ENCODE measurements around the gene MKRN2OS.
A peak's percentile ranks its signal among the peaks of the same experiment; 100 is the strongest.
"Not testable (repeated sequence)": the region's sequence is repeated elsewhere in the genome, so short reads cannot be mapped to it uniquely, and the experiment has no call there.

MKRN2OS gene

GRCh38 chr3:12556690-12557472, 11.6 kb upstream of the MKRN2OS start, which contains the start of gene MKRN2:
Gene MKRN2 (plus strand): TSS chr3:12557087. CDS start chr3:12557151, 64 bp downstream.
- peaks cover 0 to 12% (median 5%) of the 10 kb centered on the region in 5 donors for H3K27me3 ChIP-seq (ENCODE audit: control insufficient read depth in 5 of 5, insufficient read depth in 4 of 5, low read length in 5 of 5)
- peak within 1 kb of the TSS; percentile 92 for H3K27ac ChIP-seq (ENCODE audit: low read depth, low read length)
- H3K4me3 ChIP-seq (ENCODE audit: low read depth in 1 of 5, low read length in 5 of 5): peak within 1 kb of the TSS; percentile 88 to 95 (median 92)
- peak within 1 kb of the TSS; percentile 94 to 98 (median 97) for H3K9ac ChIP-seq (ENCODE audit: low read length in 5 of 5)
- no peaks in the 10 kb centered on the region for H3K9me3 ChIP-seq (ENCODE audit: control insufficient read depth in 5 of 5, low read length in 5 of 5)
- H3K36me3 ChIP-seq (ENCODE audit: control insufficient read depth in 5 of 5, insufficient read depth in 5 of 5, low read length in 5 of 5): no peaks in the 10 kb centered on the region
- peaks cover 2 to 53% (median 46%) of the 10 kb centered on the region in 5 donors for H3K4me1 ChIP-seq (ENCODE audit: control insufficient read depth in 5 of 5, insufficient read depth in 5 of 5, low read length in 5 of 5)

- H3K36me3 ChIP-seq (ENCODE audit: control insufficient read depth in 5 of 5, insufficient read depth in 5 of 5, low read length in 5 of 5): no peaks in the 10 kb centered on the region
- peak overlapping the region; percentile 92 for H3K27ac ChIP-seq (ENCODE audit: low read depth, low read length)
- H3K4me1 ChIP-seq (ENCODE audit: control insufficient read depth in 5 of 5, insufficient read depth in 5 of 5, low read length in 5 of 5): peaks cover 2 to 53% (median 44%) of the 10 kb centered on the region in 5 donors
- peak overlapping the region; percentile 88 to 95 (median 92) for H3K4me3 ChIP-seq (ENCODE audit: low read depth in 1 of 5, low read length in 5 of 5)
- H3K9me3 ChIP-seq (ENCODE audit: control insufficient read depth in 5 of 5, low read length in 5 of 5): no peaks in the 10 kb centered on the region
- peaks cover 0 to 12% (median 5%) of the 10 kb centered on the region in 5 donors for H3K27me3 ChIP-seq (ENCODE audit: control insufficient read depth in 5 of 5, insufficient read depth in 4 of 5, low read length in 5 of 5)
- H3K9ac ChIP-seq (ENCODE audit: low read length in 5 of 5): peak overlapping the region; percentile 60 to 95 (median 87)
Observed at GRCh38 chr3:12556314-12556689, 11.0 kb upstream of the MKRN2OS start.

DNA sequence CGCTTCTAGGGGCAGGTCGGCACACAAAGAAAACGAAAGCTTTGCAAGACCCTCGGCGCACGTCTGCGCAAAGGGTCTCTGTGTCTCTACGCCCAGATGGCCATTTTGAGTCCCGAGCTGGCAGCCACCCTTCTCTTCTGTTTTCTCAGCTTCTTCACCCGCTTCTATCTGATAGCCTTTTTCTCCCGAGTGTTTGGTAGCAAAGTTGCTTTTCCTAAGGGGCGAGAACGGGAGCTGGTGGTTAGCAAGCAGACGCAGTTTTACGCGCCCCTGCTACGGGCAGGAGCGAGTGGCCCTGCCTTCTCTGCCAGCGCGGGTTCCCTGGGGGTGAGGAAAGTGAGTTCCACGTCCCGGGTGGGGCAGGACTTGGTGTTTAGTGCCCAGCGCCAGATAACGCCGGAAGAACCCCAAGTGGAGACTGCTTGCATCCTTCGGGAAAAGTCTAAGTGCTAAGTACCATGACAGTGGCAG, 8.7 kb upstream of the MKRN2OS start:
- peak overlapping the region; percentile 57 to 76 (median 74) for H3K4me3 ChIP-seq (ENCODE audit: low read depth in 1 of 5, low read length in 5 of 5)
- H3K27ac ChIP-seq (ENCODE audit: low read depth, low read length): no peak overlapping the region
- peaks cover 0 to 12% (median 5%) of the 10 kb centered on the region in 5 donors for H3K27me3 ChIP-seq (ENCODE audit: control insufficient read depth in 5 of 5, insufficient read depth in 4 of 5, low read length in 5 of 5)
- no peaks in the 10 kb centered on the region for H3K36me3 ChIP-seq (ENCODE audit: control insufficient read depth in 5 of 5, insufficient read depth in 5 of 5, low read length in 5 of 5)
- H3K4me1 ChIP-seq (ENCODE audit: control insufficient read depth in 5 of 5, insufficient read depth in 5 of 5, low read length in 5 of 5): peaks cover 2 to 43% (median 34%) of the 10 kb centered on the region in 5 donors
- H3K9me3 ChIP-seq (ENCODE audit: control insufficient read depth in 5 of 5, low read length in 5 of 5): no peaks in the 10 kb centered on the region
- H3K9ac ChIP-seq (ENCODE audit: low read length in 5 of 5): peak overlapping the region in 4 of 5 donors; percentile 41 to 78 (median 62)

- peaks cover 0 to 12% (median 5%) of the 10 kb centered on the region in 5 donors for H3K27me3 ChIP-seq (ENCODE audit: control insufficient read depth in 5 of 5, insufficient read depth in 4 of 5, low read length in 5 of 5)
- no peak overlapping the region for H3K4me3 ChIP-seq (ENCODE audit: low read depth in 1 of 5, low read length in 5 of 5)
- no peak overlapping the region for H3K27ac ChIP-seq (ENCODE audit: low read depth, low read length)
- H3K9ac ChIP-seq (ENCODE audit: low read length in 5 of 5): no peak overlapping the region
- peaks cover 0 to 14% (median 7%) of the 10 kb centered on the region in 5 donors for H3K4me1 ChIP-seq (ENCODE audit: control insufficient read depth in 5 of 5, insufficient read depth in 5 of 5, low read length in 5 of 5)
- no peaks in the 10 kb centered on the region for H3K36me3 ChIP-seq (ENCODE audit: control insufficient read depth in 5 of 5, insufficient read depth in 5 of 5, low read length in 5 of 5)
- no peaks in the 10 kb centered on the region for H3K9me3 ChIP-seq (ENCODE audit: control insufficient read depth in 5 of 5, low read length in 5 of 5)
Observed at GRCh38 chr3:12549971-12550760, 4.9 kb upstream of the MKRN2OS start.

GRCh38 chr3:12544652-12545472, 437 bp downstream of the MKRN2OS start:
- Histone ChIP-seq H3K9me3 (ENCODE audit: control insufficient read depth in 5 of 5, low read length in 5 of 5) (no peaks in the 10 kb centered on the region), H3K27me3 (ENCODE audit: control insufficient read depth in 5 of 5, insufficient read depth in 4 of 5, low read length in 5 of 5) (no peaks in the 10 kb centered on the region), H3K36me3 (ENCODE audit: control insufficient read depth in 5 of 5, insufficient read depth in 5 of 5, low read length in 5 of 5) (peaks cover 0 to 13% (median 9%) of the 10 kb centered on the region in 5 donors), H3K4me1 (ENCODE audit: control insufficient read depth in 5 of 5, insufficient read depth in 5 of 5, low read length in 5 of 5) (peaks cover 0 to 5% (median 3%) of the 10 kb centered on the region in 5 donors), H3K9ac (ENCODE audit: low read length in 5 of 5) (no peak overlapping the region), H3K4me3 (ENCODE audit: low read depth in 1 of 5, low read length in 5 of 5) (no peak overlapping the region), H3K27ac (ENCODE audit: low read depth, low read length) (no peak overlapping the region)

GRCh38 chr3:12543497-12543896, 1.8 kb downstream of the MKRN2OS start:
- H3K9me3 ChIP-seq (ENCODE audit: control insufficient read depth in 5 of 5, low read length in 5 of 5); H3K4me3 ChIP-seq (ENCODE audit: low read depth in 1 of 5, low read length in 5 of 5); H3K4me1 ChIP-seq (ENCODE audit: control insufficient read depth in 5 of 5, insufficient read depth in 5 of 5, low read length in 5 of 5); H3K9ac ChIP-seq (ENCODE audit: low read length in 5 of 5); H3K27ac ChIP-seq (ENCODE audit: low read depth, low read length); H3K27me3 ChIP-seq (ENCODE audit: control insufficient read depth in 5 of 5, insufficient read depth in 4 of 5, low read length in 5 of 5): not testable (repeated sequence)
- H3K36me3 ChIP-seq (ENCODE audit: control insufficient read depth in 5 of 5, insufficient read depth in 5 of 5, low read length in 5 of 5): peaks cover 0 to 18% (median 10%) of the 10 kb centered on the region in 5 donors

- H3K27ac ChIP-seq (ENCODE audit: low read depth, low read length): no peak overlapping the region
Observed at GRCh38 chr3:12541625-12542024, 3.7 kb downstream of the MKRN2OS start.

GRCh38 chr3:12536423-12536822, 8.9 kb downstream of the MKRN2OS start:
- Histone ChIP-seq H3K36me3 (ENCODE audit: control insufficient read depth in 5 of 5, insufficient read depth in 5 of 5, low read length in 5 of 5) (peaks cover 11 to 45% (median 30%) of the 10 kb centered on the region in 5 donors), H3K9ac (ENCODE audit: low read length in 5 of 5) (no peak overlapping the region), H3K27me3 (ENCODE audit: control insufficient read depth in 5 of 5, insufficient read depth in 4 of 5, low read length in 5 of 5) (no peaks in the 10 kb centered on the region), H3K9me3 (ENCODE audit: control insufficient read depth in 5 of 5, low read length in 5 of 5) (no peaks in the 10 kb centered on the region), H3K27ac (ENCODE audit: low read depth, low read length) (no peak overlapping the region), H3K4me1 (ENCODE audit: control insufficient read depth in 5 of 5, insufficient read depth in 5 of 5, low read length in 5 of 5) (no peaks in the 10 kb centered on the region), H3K4me3 (ENCODE audit: low read depth in 1 of 5, low read length in 5 of 5) (no peak overlapping the region)

More at GRCh38 chr3:12541625-12542024, 3.7 kb downstream of the MKRN2OS start:
- Histone ChIP-seq H3K4me3 (ENCODE audit: low read depth in 1 of 5, low read length in 5 of 5) (no peak overlapping the region), H3K9me3 (ENCODE audit: control insufficient read depth in 5 of 5, low read length in 5 of 5) (no peaks in the 10 kb centered on the region), H3K36me3 (ENCODE audit: control insufficient read depth in 5 of 5, insufficient read depth in 5 of 5, low read length in 5 of 5) (peaks cover 0 to 18% (median 10%) of the 10 kb centered on the region in 5 donors), H3K4me1 (ENCODE audit: control insufficient read depth in 5 of 5, insufficient read depth in 5 of 5, low read length in 5 of 5) (peaks cover 0 to 5% (median 0%) of the 10 kb centered on the region in 5 donors), H3K9ac (ENCODE audit: low read length in 5 of 5) (no peak overlapping the region), H3K27me3 (ENCODE audit: control insufficient read depth in 5 of 5, insufficient read depth in 4 of 5, low read length in 5 of 5) (no peaks in the 10 kb centered on the region)

- H3K4me3 ChIP-seq (ENCODE audit: low read depth in 1 of 5, low read length in 5 of 5): no peak overlapping the region
- H3K27me3 ChIP-seq (ENCODE audit: control insufficient read depth in 5 of 5, insufficient read depth in 4 of 5, low read length in 5 of 5): no peaks in the 10 kb centered on the region
- H3K4me1 ChIP-seq (ENCODE audit: control insufficient read depth in 5 of 5, insufficient read depth in 5 of 5, low read length in 5 of 5): peaks cover 0 to under 1% (median 0%) of the 10 kb centered on the region in 5 donors
- H3K9ac ChIP-seq (ENCODE audit: low read length in 5 of 5): no peak overlapping the region
- peaks cover 12 to 51% (median 37%) of the 10 kb centered on the region in 5 donors for H3K36me3 ChIP-seq (ENCODE audit: control insufficient read depth in 5 of 5, insufficient read depth in 5 of 5, low read length in 5 of 5)
- no peak overlapping the region for H3K27ac ChIP-seq (ENCODE audit: low read depth, low read length)
- H3K9me3 ChIP-seq (ENCODE audit: control insufficient read depth in 5 of 5, low read length in 5 of 5): no peaks in the 10 kb centered on the region
Observed at GRCh38 chr3:12532182-12532581, 13.1 kb downstream of the MKRN2OS start.
